Umbilical cord (tissue), 2 donors: Measurements from ENCODE around the gene IER3. TPM values are rescaled to one million over a fixed set of nuclear protein-coding genes. Genes with fewer than 3 reads are reported as not detected.

ENCODE experiments used
- DNase-seq: peaks from one replicate; pipeline ENCODE4 v3.0.0-alpha.2; 2015; ENCODE audit warnings: low spot score
- total RNA-seq: library from RNA; depleted of rRNA; stranded (reverse); fragments of >200 nt; gene quantifications from one replicate; pipeline ENCODE4 v1.2.3, GENCODE V29; 2014; ENCODE audit warnings: low replicate concordance; ENCODE audit not compliant: insufficient read depth

Gene IER3
- total RNA-seq, 1 donor from 2014 or later: 70.1 TPM

- DNase-seq: no peak
These were observed 3.8 kb upstream of the IER3 start for GRCh38 chr6:30747902-30748769.

DNA sequence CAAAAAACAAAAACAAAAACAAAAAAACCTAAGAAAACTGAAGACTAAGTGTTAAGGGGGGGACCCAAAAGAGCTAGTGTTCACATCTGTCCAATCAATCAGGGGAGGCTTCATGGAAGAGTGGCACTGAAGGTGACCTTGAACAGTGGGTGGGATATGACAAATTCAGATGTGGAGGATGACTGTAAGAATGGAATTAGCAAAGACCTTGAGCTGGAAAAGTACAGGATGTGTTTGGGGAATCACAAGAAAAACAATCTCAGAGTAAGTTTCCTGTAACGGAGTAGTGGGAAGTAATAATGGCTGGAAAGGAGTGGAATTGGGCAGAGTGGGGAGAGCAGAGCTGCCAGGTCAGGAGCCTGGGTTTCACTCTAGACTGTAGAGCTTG lies 2.9 kb upstream of the IER3 start:
- DNase-seq: no peak

DNA sequence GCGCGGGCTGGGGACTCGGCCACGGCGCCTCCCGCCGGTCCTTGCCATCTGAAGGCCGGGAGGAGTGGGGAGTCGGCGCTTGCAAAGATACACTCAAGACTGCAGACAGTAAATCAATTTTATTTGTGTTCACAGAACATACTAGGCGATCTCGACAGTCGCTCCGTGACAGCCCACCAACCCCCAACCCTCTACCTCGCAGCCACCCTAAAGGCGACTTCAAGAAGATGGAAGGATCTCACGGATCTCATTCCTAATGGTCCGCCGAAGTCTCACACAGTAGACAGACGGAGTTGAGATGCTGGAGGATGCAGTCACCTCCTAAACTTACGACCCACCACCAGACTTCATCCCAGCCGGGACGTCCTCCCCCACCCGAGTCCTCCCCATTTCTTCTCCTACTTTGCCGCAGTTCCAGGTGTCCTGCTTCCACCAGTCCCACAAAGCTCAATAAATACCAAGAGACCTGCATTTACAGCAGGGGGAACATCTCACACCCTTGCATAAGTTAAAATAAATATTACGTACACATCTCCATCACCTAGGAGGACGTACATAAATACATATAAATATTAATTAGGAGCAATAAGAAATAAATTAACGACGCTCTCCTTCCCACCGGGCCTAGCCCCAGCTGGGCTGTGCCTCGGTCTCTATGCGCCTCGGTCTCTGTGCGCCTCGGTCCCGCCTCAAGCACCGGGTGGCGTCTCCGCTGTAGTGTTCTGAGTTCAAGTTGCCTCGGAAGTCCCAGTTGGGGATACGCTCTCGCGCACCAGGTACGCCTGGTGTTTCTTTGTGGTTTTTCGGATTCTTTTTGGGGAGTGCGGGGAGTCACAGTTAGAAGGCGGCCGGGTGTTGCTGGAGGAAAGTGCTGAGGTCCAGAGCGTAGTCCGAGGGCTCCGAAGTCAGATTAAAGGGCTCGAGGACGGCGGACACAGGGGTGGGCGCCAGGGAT lies 971 bp downstream of the IER3 start:
- no peak for DNase-seq

DNA sequence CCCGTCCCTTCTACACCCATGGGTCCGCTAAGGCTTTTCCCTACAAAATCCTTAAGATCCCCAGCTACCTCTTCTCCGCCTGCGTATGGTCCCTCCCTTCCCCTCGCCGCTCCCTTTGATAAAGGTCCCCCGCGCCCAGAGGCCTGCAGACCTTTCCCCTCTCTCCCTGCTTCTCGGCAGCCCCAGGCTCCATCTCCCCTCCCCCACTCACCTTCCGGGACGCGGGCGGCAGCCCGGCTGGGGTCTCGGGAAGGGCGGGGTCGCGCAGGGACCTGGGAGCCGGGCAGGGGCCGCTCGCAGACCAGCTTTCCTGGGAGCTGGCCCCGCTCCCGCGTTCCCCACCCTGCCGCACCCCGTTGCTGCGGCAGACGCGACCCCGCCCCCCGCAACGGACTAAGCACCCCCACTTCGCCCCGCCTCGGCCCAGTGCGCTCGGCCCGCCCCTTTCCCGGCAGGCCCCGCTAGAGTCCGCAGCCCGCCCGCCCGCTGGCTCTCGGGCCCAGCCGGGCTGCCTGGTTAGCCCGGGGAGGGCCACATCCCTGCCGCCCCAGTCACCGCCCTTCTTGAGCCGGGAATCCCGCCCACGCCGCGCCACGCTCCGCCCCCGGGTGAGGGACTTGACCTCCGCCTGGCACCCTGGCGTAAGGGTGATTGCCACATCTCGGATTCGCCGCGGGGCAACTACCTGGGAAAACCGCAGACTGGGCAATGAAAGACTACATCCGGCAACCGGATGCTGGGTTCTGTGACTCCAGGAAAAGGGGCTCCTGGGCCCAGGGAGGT lies 1.8 kb downstream of the IER3 start, which contains the start of gene FLOT1:
Gene FLOT1, minus strand, starts transcription at position 372 of the 783 bp plus-strand sequence. CDS start 498 bp downstream, outside the sequence.
- peak; percentile 98 for DNase-seq

DNA sequence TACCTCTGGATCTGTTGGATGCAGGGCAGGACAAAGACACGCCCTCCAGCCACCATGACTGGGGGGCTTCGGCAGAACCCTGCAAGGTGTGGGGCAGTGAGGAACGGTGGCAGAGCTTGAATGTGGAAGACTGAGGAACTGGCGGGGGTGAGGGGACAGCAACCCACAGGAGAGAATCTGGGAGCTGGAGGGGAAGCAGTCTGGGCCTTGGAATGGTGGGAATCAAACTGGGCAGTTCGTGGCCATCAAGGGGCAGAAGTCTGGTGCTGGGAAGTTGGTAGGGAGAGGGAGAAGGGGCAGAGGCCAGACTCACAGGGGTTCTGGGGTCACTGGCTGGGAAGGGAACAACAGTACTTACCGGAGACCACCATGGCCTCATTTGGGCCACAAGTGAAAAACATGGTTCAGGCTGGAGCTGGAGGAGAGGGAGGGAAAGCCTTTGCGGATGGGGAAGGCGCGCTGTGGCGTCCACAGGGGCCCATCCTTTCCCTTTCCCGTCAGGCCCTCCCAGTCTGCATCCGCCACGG lies 2.5 kb downstream of the IER3 start:
- no peak for DNase-seq

GRCh38 chr6:30741063-30741779 lies 3.1 kb downstream of the IER3 start:
- DNase-seq: no peak

GRCh38 chr6:30740540-30740870 lies 3.8 kb downstream of the IER3 start:
- DNase-seq: no peak

- no peak for DNase-seq
These were observed 5.8 kb downstream of the IER3 start for GRCh38 chr6:30738532-30738931.

DNA sequence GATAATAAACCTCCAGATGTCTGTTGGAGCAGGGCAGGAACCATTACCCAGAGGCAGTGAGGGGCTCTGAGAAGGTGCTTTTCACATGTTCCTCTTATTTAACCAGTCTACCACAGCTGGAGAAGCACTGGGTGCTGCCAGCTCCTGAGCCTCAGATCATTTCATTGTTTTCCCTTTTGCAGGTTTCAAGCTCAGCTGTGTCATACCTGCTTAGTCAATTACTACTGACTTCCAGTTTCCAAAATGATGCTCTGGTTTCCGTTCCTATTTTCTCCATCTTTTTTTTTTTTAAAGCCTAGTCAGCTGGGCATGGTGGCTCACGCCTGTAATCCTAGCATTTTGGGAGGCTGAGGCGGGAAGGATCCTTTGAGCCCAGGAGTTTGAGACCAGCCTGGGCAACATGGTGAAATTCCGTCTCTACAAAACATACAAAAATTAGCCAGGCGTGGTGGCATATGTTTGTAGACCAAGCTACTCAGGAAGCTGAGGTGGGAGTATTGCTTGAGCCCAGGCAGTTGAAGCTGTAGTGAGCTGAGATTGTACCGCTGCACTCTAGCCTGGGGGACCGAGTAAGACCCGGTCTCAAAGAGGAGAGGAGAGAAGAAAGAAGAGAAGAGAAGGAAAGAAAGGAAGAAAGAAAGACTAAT lies 8.6 kb downstream of the IER3 start:
- DNase-seq: no peak

DNA sequence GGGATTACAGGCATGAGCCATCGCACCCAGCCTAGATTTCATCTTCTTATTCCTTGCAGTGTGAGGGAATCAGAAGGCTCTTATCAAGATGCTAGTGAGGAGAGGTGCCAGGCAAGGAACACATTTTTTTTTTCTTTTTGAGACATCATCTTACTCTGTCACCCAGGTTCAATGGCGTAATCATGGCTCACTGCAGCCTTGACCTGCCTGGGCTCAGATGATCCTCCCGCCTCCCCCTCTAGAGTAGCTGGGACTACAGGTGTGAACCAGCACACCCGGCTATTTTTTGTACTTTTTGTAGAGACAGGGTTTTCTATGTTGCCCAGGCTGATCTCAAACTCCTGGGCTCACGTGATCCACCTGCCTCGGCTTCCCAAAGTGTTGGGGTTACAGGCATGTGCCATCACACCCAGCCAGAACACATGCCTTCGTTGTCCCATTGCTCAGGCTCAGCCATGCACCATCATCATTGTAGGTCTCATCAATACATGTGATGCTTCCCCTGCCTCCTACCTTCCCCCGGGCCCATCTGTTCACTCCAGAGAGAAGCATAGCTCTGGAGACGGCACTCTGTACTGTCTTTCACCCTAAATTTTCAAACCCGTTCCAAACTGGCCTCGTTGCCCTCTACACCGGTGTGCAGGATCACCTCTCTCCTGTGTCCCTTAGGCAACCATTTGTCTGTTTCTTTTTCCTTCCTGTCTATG lies 12.0 kb downstream of the IER3 start:
- no peak for DNase-seq

DNA sequence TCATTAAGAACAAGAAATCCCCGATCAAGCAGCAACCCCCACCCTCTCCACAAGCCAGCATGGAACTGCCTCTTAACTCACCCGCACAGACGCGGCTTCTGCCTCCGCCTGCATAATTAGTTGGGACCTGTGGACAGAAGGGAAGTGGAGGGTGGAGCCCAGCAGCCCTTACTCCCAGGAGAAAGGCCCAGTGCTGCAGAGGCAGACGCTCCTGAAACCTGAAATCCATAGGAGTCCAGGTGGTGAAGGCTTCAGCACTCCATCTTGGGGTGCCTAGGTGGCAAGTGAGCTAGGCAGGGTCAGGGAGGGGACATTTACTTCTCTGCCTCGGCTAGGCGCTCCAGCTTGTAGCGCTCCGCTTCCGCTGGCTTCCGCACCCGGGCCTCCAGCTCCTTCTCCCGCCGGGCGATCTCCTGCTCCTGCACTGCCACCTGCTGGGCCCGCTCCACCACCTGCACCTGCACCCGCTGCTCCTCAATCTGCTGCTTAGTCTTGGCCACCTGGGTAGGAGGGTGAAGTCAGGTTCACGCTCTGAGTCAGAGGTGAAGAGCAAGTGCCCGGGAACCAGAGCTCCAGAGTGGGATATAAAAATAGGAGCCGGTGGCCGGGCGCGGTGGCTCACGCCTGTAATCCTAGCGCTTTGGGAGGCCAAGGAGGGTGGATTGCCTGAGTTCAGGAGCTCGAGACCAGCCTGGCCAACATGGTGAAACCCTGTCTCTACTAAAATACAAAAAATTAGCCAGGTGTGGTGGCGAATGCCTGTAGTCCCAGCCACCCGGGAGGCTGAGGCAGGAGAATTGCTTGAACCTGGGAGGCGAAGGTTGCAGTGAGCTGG lies 13.5 kb downstream of the IER3 start:
- no peak for DNase-seq

DNA sequence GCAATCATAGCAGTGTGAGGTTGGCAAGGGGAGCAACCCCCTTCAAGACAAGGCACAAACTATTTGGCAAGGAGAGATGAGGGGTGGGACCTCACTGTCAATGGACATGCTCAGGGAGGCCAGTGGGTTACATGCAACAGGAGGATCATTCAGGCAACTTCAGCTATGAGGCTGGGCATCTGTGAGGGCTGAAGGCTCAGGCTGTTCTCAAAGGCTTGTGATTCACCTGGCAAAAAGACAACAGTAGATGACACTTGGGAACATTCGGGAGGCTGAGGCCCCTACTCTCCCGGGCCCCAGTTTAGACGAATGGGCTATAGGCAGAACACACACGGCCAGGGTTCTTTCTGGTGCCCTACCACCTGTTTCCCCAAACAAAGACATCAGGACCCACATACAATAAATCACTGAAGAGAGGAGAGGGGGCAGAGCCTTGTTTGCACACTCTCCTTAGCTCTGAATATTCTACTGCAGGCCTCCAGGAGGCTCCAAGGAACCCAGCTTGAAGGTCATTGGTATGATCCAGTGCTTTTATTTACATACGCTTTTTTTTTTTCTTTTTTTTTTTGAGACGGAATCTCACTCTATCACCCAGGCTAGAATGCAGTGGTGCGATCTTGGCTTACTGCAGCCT lies 16.3 kb downstream of the IER3 start:
- no peak for DNase-seq

DNA sequence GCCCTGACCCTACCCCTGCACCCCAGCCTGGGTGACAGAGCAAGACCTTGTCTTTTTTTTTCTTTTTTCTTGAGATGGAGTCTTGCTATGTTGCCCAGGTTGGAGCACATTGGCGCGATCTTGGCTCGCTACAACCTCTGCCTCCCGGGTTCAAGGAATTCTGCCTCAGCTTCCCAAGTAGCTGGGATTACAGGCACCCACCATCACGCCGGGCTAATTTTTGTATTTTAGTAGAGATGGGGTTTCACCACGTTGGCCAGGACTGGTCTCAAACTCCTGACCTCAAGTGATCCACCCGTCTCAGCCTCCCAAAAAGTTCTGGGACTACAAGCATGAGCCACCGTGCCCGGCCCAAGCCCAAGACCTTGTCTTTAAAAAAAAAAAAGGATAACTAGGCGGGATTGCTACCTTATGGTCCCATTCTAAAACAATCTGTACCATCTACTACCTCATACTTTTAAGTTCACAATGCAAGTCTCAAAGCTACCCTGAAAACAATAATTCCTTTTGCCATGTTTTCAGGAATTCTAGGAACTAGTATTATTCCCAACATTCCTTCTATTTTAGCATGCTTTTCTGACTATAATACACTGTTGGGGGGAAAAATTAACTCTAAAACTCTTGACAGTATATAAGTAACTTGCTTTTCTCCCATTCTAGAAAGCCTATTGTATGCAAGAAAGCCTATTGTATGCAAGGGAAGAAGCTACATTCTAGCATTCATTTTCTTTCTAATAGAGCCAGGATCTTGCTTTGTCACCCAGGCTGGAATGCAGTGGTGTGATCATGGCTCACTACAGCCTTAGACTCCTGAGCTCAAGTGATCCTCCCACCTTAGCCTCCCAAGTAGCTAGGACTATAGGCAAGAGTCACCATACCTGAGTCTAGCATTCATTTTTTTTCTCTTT lies 17.6 kb downstream of the IER3 start:
- DNase-seq: no peak

GRCh38 chr6:30725713-30726505 lies 18.4 kb downstream of the IER3 start:
- no peak for DNase-seq

DNA sequence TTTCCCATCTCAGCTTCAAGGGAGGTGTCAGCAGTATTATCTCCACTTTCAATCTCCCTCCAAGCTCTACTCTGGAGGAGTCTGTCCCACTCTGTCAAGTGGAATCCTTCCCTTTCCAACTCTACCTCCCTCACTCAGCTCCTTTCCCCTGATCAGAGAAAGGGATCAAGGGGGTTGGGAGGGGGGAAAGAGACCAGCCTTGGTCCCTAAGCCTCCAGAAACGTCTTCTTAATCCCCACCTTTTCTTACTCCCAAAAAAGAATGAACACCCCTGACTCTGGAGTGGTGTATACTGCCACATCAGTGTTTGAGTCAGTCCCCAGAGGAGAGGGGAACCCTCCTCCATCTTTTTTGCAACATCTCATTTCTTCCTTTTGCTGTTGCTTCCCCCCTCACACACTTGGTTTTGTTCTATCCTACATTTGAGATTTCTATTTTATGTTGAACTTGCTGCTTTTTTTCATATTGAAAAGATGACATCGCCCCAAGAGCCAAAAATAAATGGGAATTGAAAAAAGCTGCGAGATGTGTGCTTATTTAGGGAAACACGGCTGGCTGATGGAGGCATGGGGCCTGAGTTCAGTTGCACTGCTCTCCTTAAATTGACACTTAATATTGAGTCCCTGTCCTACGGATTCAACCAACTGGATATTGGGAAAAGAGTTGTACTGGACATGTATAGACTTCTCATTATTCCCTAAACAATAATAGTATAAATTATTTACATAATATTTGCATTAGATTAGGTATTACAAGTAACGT lies 19.3 kb downstream of the IER3 start:
- DNase-seq: no peak
